ENCODE data around the gene PBX3. TPM values are rescaled to one million over a fixed set of nuclear protein-coding genes. Genes with fewer than 3 reads are reported as not detected.
A peak's percentile ranks its signal among the peaks of the same experiment; 100 is the strongest.

The PBX3 gene
- total and polyA plus RNA-seq, 2 donors = 39.1 to 137 TPM

DNA sequence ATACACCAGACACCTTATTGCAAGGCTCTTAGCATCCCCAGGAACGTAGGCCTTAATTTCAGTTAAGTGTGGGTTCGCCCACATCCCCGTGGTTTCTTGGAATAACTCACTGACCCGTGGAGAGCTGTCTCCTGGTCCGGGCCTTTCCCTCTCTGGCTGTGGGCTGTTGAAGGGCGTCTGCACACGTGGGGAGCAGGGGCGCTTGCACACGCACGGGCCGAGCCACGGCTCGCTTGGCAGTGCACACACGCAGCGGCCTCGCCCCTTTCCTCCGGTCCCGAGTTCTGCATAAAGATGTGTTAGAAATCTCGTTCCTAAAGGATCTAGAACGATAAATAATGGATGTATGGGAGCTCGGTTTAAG lies 141.9 kb downstream of the PBX3 start:
- DNase-seq (ENCODE audit: extremely low spot score) = no peak
- no peak overlapping the region for H3K27ac ChIP-seq (ENCODE audit: low read depth)
- WGBS = 21% methylated on average over 21 of the region's 21 CpGs
- peak overlapping the region; percentile 67 for H3K4me3 ChIP-seq (ENCODE audit: low read depth, low read length)
- H3K36me3 ChIP-seq (ENCODE audit: insufficient read depth) = no peaks in the 10 kb centered on the region
- H3K4me1 ChIP-seq (ENCODE audit: insufficient read depth) = peaks cover 1% of the 10 kb centered on the region

DNA sequence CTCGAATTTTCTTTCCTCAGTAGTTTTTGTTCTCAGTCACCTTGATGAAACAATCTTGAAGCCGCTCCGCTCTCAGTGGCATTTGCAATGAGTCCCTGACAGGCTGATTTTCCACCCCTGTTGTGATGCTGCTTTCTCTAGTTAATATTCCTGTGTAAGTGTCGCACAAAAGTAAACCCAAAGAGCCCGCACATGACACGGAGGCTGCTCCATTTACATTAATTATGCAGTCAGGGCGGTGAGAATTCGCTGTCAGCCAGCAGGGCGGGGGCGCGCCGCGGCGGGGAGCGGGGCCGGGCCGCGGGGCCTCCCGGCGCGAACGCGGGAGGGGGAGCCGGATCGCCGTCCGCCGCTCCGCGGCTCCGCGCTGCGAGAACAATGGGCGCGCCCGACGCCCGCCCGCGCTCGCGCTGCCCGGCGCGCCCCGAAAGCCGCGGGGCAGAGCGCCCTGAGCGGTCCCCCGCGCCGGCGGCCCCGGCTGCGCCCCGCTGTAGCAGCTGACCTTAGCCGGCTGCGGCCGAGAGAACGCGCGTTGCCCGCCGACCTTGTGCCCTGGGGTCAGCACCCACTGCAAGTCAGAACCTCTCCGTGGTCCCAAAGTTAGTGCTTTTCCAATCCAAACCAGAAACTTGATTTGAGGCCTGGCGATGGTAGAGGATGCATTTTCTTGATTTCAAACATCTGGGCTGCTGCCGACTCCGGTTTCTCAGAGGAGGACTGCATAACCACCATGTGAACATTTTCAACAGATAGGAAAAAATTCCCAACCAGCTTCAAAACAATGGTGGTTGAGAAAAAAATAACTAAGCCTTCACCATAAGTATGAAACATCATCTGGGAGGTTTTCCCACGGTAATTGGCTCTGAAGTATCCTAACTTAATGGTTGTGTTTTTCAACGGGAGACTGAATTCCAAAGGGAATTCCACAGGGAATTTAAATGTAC lies 142.6 kb downstream of the PBX3 start:
- no peak for DNase-seq (ENCODE audit: extremely low spot score)
- Histone ChIP-seq H3K27ac (ENCODE audit: low read depth) (no peak overlapping the region), H3K4me3 (ENCODE audit: low read depth, low read length) (peak overlapping the region; percentile 67), H3K4me1 (ENCODE audit: insufficient read depth) (peaks cover 1% of the 10 kb centered on the region), H3K36me3 (ENCODE audit: insufficient read depth) (no peaks in the 10 kb centered on the region)
- WGBS = 2% methylated on average over 71 of the region's 71 CpGs

DNA sequence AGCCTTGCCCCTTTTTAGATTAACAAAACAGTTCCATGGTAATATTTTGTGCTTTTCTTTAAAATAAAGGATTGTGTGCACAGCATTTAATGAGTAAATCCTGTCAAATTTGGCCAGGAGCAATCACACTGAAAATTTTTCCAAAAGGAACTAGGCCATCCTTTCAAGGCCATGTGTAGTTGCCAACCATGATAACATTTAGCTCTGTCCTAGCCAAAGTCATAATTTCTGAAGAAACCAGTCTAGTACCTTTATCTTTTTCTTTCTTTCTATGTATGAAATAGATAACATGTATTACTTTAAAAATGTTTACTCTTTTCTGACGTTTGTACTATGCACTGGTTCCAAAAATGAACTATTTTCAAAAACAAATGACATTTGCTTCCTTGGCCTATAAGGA lies 143.7 kb downstream of the PBX3 start:
- Histone ChIP-seq H3K36me3 (ENCODE audit: insufficient read depth) (no peaks in the 10 kb centered on the region), H3K4me1 (ENCODE audit: insufficient read depth) (peaks cover 1% of the 10 kb centered on the region), H3K27ac (ENCODE audit: low read depth) (no peak overlapping the region), H3K4me3 (ENCODE audit: low read depth, low read length) (no peak overlapping the region)
- WGBS = 43% methylated on average over 1 of the region's 1 CpG
- DNase-seq (ENCODE audit: extremely low spot score) = no peak

DNA sequence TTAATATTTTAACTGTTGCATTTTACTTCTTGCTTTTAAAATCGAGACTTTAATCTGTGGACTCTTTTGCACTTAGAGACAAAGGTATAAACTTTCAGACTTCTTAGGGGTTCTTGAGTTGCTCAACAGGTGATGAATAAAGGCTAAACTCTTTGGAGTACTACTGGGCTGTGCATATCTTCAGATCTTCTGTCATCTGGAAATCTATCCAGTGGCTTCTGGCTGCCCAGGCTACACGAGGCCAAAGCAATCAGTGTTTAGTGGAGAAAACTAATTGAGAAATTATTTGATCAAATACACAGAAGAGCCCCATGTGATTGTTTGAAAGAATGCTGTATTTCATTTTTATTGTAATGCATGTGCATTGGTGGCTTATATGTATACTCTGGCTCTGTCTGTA lies 146.1 kb downstream of the PBX3 start:
- H3K27ac ChIP-seq (ENCODE audit: low read depth) = no peak overlapping the region
- H3K4me3 ChIP-seq (ENCODE audit: low read depth, low read length) = no peak overlapping the region
- DNase-seq (ENCODE audit: extremely low spot score) = no peak
- 84% methylated on average over 2 of the region's 2 CpGs for WGBS
- peaks cover 1% of the 10 kb centered on the region for H3K4me1 ChIP-seq (ENCODE audit: insufficient read depth)
- H3K36me3 ChIP-seq (ENCODE audit: insufficient read depth) = no peaks in the 10 kb centered on the region

DNA sequence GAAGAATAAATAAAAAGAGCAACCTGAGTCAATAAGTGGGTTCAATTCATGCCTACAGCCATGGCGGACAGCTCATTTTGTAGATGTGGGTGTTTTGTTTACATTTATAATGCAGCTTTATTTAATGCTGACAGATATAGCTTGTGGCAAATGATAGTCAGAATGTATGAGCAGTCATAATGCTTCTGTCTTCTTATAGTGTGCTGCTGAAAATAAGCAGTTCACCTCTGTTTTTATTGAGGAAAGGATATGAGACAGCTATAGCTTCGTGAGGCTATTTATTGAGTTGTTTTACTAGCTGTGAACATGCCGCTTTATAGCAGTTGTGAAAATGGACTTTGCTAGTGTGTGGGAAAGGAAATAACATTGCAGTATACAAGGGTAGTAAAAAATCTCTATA lies 147.4 kb downstream of the PBX3 start:
- no peaks in the 10 kb centered on the region for H3K36me3 ChIP-seq (ENCODE audit: insufficient read depth)
- WGBS = 87% methylated on average over 3 of the region's 3 CpGs

DNA sequence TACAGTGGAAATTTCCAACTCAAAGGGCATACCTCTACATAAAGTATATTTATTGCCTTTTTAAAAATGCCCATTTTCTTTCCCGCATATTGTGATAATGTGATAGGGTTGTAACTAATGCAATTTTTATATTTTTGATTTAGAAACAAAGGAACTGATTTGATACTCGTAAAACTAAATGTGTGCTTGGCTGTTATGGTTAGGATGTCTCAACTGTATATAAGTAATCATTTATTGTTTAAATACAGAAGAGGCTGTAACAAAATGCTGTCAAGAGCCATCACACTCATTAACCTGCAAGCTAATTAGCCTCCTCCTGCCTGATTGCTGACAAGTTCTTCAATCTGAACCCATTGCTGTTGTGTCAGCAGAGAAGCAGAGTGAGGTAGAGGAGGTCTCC lies 149.2 kb downstream of the PBX3 start:
- 95% methylated on average over 2 of the region's 2 CpGs for WGBS
- Histone ChIP-seq H3K4me3 (ENCODE audit: low read depth, low read length) (no peak overlapping the region), H3K27ac (ENCODE audit: low read depth) (no peak overlapping the region), H3K36me3 (ENCODE audit: insufficient read depth) (peaks cover 2% of the 10 kb centered on the region), H3K4me1 (ENCODE audit: insufficient read depth) (no peaks in the 10 kb centered on the region)
- DNase-seq (ENCODE audit: extremely low spot score) = no peak

More for the DNA sequence above, 147.4 kb downstream of the PBX3 start:
- no peak overlapping the region for H3K27ac ChIP-seq (ENCODE audit: low read depth)
- H3K4me3 ChIP-seq (ENCODE audit: low read depth, low read length) = no peak overlapping the region
- DNase-seq (ENCODE audit: extremely low spot score) = no peak
- H3K4me1 ChIP-seq (ENCODE audit: insufficient read depth) = no peaks in the 10 kb centered on the region

DNA sequence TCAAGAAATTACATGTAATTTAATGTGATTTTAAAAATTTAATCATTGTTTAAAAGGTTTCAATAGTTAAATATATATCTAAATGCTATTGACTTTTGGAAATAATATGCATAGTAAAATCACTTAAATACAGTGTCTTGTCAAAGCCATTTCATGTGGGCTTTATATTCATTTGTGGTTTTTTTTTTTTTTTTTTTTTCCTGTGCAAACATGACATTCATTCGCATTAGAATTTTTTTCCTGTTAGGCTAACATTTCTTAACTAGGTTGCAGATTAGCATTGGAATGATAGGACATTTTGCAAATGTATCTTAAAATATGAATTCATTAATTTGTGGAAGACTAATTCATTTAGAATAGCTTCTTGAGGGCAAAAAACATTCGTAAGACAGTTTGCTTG lies 149.8 kb downstream of the PBX3 start:
- DNase-seq (ENCODE audit: extremely low spot score) = no peak
- WGBS = 94% methylated on average over 2 of the region's 2 CpGs
- no peaks in the 10 kb centered on the region for H3K4me1 ChIP-seq (ENCODE audit: insufficient read depth)
- no peak overlapping the region for H3K27ac ChIP-seq (ENCODE audit: low read depth)
- no peak overlapping the region for H3K4me3 ChIP-seq (ENCODE audit: low read depth, low read length)
- H3K36me3 ChIP-seq (ENCODE audit: insufficient read depth) = peaks cover 2% of the 10 kb centered on the region

DNA sequence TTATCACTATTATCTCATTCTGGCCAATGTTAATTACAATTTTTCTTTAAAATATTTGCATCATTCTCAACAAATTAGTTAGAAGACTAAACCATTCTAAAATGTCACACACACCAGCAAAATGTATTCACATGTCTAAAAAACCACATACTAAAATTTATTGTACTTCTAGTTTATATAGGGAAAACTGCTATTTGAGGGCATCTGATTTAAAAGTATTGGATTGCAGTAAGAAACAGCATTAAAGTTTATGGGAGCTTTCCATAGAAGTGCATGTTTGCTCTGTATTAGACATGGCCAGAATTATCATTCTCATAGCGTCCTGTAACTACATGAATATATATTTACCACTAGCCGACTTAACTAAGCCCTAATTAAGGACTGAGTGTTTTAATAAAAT lies 150.3 kb downstream of the PBX3 start:
- WGBS = 93% methylated on average over 2 of the region's 2 CpGs
- no peak for DNase-seq (ENCODE audit: extremely low spot score)
- Histone ChIP-seq H3K36me3 (ENCODE audit: insufficient read depth) (peaks cover 2% of the 10 kb centered on the region), H3K4me1 (ENCODE audit: insufficient read depth) (no peaks in the 10 kb centered on the region), H3K27ac (ENCODE audit: low read depth) (no peak overlapping the region), H3K4me3 (ENCODE audit: low read depth, low read length) (no peak overlapping the region)

DNA sequence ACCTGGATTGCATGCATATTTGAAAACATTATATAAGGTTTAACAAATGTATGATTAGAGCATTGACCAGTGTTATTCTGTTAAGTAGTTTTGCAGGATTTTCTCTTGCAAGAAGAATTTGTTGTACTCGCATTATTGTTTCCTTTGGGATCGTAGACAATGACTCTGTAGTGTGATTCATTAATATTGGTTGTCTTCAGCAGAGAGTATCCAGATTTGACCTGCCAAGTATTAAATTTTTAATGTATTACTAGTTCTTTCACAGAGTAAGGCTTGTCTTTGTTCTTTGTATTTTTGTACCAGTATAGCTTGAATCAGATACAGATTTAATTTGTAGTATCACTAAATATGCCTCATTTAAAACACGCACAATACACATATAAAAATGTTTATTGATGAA lies 155.0 kb downstream of the PBX3 start:
- H3K27ac ChIP-seq (ENCODE audit: low read depth) = no peak overlapping the region
- no peaks in the 10 kb centered on the region for H3K4me1 ChIP-seq (ENCODE audit: insufficient read depth)
- 88% methylated on average over 3 of the region's 3 CpGs for WGBS
- peaks cover 2% of the 10 kb centered on the region for H3K36me3 ChIP-seq (ENCODE audit: insufficient read depth)
- no peak overlapping the region for H3K4me3 ChIP-seq (ENCODE audit: low read depth, low read length)
- DNase-seq (ENCODE audit: extremely low spot score) = no peak

DNA sequence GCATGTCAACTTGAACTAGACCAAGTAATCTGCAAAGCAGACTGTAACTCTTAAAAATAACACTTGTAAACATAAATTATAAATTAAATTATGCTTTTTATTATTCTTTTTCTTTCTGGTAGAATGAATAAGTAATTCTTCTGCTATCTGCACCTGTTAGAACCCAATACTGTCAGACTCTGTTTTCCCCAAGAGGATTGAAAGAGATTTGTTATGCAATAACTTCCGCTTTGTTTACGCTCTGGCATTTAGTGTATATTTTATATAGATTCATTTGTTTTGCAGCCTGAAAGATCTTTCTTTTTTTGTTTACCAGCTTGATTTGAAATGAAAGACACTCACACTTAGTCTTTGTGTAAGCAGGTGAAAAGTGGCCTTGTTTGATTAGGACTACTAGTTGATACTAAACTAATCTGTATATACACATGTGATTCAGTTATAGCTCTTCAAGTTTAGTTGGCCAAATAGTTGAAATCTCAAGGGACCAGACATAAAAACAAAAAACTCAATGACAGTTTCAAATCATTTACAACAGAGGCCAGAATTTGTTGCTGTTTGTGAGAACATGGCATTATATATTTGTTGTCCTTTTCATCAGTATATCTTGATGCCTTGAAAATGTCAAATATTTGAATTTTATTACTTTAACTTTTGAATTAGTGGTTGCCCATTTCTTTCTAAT lies 155.8 kb downstream of the PBX3 start:
- no peak for DNase-seq (ENCODE audit: extremely low spot score)
- Histone ChIP-seq H3K36me3 (ENCODE audit: insufficient read depth) (peaks cover 2% of the 10 kb centered on the region), H3K4me3 (ENCODE audit: low read depth, low read length) (no peak overlapping the region), H3K4me1 (ENCODE audit: insufficient read depth) (no peaks in the 10 kb centered on the region), H3K27ac (ENCODE audit: low read depth) (no peak overlapping the region)
- WGBS = 94% methylated on average over 2 of the region's 2 CpGs

DNA sequence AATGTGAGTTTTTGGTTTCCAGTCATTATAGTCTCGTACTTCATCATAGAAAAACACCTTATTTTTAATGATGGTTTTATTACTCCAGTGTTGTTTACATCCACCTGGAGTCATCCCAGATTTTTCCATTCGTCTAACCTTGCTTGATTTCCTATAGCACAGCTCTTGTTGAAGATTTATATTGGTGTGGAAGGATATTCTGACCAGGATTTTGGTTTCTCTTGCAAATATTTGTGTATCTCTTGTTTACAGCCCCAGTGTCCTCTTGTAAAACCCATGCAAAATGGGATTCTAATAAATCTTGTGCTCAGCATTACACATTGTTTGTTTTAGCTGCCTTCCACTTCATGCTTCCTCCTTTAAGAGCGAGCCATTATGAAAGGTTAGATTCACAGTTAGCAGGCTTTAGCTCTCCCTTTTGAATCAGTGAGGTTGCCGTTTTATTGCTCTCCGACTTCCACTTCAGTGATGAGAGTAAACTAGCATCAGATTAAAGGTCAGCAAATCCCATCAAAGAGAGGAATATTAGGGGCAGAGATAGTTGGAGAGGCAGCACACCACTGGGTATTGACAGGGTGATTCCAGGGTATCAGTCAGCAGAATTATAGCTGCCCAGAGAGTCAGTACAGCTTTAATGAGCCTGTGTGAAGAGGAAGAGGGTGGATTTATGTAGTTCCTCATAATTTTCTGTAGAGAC lies 157.1 kb downstream of the PBX3 start:
- H3K4me3 ChIP-seq (ENCODE audit: low read depth, low read length) = no peak overlapping the region
- peak; percentile 28 for DNase-seq (ENCODE audit: extremely low spot score)
- H3K36me3 ChIP-seq (ENCODE audit: insufficient read depth) = peaks cover 2% of the 10 kb centered on the region
- no peaks in the 10 kb centered on the region for H3K4me1 ChIP-seq (ENCODE audit: insufficient read depth)
- 44% methylated on average over 5 of the region's 5 CpGs for WGBS
- H3K27ac ChIP-seq (ENCODE audit: low read depth) = no peak overlapping the region

DNA sequence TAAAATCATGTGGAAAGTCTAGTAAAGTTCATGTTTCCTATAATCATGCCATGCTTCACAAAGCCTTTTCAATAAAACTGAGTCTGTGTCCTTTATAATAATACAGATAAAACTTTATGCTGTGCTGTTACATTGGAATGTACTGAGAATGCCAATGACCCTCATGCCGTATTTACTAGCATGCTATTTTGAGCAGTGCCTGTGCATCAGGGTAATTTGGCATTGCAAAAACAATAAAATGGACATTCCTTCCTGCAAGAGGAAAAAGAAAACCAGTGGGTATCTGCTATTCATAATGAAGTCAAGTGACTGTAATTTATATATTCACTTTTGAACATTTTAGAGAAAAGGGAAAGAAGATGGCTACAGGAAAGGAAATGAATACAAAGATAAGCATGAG lies 159.0 kb downstream of the PBX3 start:
- no peak overlapping the region for H3K4me3 ChIP-seq (ENCODE audit: low read depth, low read length)
- H3K27ac ChIP-seq (ENCODE audit: low read depth) = no peak overlapping the region
- H3K4me1 ChIP-seq (ENCODE audit: insufficient read depth) = no peaks in the 10 kb centered on the region
- no peaks in the 10 kb centered on the region for H3K36me3 ChIP-seq (ENCODE audit: insufficient read depth)
- no peak for DNase-seq (ENCODE audit: extremely low spot score)
- WGBS = 14% methylated on average over 1 of the region's 1 CpG

DNA sequence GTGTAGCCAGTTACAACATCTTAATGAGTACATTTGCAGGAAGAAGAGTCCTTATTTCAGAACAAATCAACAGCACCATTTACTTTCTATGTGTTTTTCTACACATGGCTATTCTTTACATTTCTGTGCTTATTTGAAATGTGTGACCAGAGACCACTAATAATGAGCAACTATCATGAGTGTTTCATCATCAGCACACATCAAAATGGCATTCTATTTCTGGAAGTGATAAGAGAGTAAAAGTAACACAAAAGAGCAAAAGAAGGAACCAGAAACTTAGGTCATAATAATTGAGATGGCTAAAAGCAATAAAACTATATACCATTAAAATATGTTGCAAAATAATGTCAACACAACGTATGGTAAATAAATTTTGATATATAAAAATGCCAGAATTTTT lies 159.7 kb downstream of the PBX3 start:
- 86% methylated on average over 1 of the region's 1 CpG for WGBS
- Histone ChIP-seq H3K4me3 (ENCODE audit: low read depth, low read length) (no peak overlapping the region), H3K27ac (ENCODE audit: low read depth) (no peak overlapping the region), H3K4me1 (ENCODE audit: insufficient read depth) (no peaks in the 10 kb centered on the region), H3K36me3 (ENCODE audit: insufficient read depth) (no peaks in the 10 kb centered on the region)
- DNase-seq (ENCODE audit: extremely low spot score) = no peak

DNA sequence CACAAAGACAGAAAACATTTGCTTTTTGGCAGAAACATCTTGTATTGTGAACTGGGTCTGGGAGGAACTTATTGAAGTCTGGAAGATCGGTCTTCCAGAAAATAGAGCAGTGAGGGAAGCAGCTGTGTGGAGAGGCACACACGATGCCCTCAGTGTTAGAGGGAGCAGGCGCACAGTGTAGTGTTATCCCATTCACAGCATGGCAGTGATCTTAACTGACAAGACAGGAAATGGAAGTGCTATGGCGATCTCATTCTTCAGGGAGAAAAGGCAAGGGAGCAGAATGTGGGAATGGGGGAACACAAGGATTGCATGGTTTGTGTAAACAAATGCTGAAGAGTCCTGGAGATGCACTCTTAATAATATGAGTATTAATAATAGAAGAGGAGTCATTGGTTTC lies 161.0 kb downstream of the PBX3 start:
- H3K4me3 ChIP-seq (ENCODE audit: low read depth, low read length) = no peak overlapping the region
- H3K4me1 ChIP-seq (ENCODE audit: insufficient read depth) = no peaks in the 10 kb centered on the region
- no peak overlapping the region for H3K27ac ChIP-seq (ENCODE audit: low read depth)
- no peaks in the 10 kb centered on the region for H3K36me3 ChIP-seq (ENCODE audit: insufficient read depth)
- 92% methylated on average over 4 of the region's 4 CpGs for WGBS
- no peak for DNase-seq (ENCODE audit: extremely low spot score)

Data from urinary bladder (tissue), 4 donors.